HepG2 (cell line): Measurements from ENCODE around the gene CACNA1C.

Experiments
- FOXP1 ChIP-seq, 2 experiments: fragments of 450-650 bp in 1 of 2; IDR thresholded peaks; 2 replicates each; pipeline ENCODE4 v1.6.1; 2017 to 2018; ENCODE audit warnings: antibody characterized with exemption in 1 of 2
- MTF1 ChIP-seq: sonication (generic); formaldehyde crosslinking; IDR thresholded peaks from 2 replicates; pipeline ENCODE4 v1.5.0; 2020; ENCODE audit warnings: missing genetic modification reagents
- RBFOX2 ChIP-seq: fragments of 200-400 bp; formaldehyde crosslinking; IDR thresholded peaks from 2 replicates; pipeline ENCODE4 v1.6.1; 2017; ENCODE audit warnings: low read depth, mild to moderate bottlenecking, low read length

DNA sequence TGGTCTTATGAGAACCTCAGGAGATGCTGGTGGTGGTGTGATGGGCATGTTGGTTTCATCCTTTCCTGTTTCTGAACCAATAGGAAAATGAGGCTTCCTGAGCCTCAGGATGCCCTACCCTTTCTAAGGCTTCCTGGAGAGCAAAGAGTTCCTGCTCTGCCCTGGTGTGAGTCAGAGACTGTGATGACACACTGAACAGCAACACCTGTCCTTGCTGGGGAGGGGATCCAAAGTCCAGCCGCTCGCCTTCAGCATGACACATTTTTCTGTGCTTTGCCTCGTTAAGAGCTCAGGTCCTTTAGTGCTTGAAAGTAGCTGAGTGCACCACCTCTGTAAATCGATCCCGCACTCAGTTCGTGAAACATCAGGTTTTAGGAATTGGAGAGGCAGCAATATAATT is 116.0 kb downstream of the CACNA1C start:
- TF ChIP-seq RBFOX2 (no peak), FOXP1 (IDR thresholded peaks at IDR 0.05) (no peak), FOXP1 (CRISPR knock-in tag; IDR thresholded peaks at IDR 0.05) (peak; percentile 50; the same call in 1 of the 2 replicates), MTF1 (CRISPR knock-in tag) (no peak)
